ENCODE results near the gene SLC16A3.
"Not testable (repeated sequence)": the region's sequence is repeated elsewhere in the genome, so short reads cannot be mapped to it uniquely, and the experiment has no call there.

SLC16A3 gene

DNA sequence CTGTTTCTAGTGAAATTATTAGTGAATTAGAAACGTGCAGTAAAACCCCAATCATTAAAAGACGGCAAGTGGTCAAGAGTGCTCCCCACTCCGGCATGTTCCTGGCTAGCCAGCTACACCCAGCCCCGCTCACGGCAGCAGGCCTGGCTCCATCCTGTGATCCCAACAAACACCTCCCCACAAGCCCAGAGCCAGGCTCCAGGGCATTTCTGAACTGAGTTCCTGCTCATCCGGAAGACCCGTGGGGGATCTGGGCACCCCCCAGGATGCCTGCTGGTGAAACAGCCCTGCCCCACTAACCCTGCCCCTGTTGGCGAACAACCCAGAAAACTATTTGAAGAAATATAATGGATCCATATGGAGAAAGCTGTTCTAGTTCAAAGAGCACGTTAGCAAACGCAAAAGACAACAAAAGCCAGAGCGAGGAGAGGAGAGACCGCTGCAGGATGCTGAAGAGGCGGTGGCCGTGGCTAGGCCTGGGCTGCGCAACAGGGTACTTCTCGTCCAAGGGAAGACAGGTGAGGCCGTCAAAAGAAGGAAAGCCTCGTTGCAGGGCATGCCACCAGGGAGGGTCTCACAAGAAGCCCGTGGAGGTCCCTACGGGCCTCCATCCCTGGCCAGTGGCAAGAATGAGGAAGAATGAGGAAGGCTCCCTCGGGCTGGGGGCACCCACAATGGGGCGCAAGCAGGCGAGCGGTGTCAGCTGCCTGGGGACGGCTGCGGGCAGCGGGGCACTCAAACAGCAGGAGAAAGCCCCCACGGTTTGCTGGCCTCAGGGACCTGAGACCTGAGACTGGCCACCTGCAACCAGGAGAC is 19.2 kb downstream of the SLC16A3 start:
- no peak for DNase-seq

- DNase-seq = no peak
These were observed 20.2 kb downstream of the SLC16A3 start for GRCh38 chr17:82248815-82249674.

GRCh38 chr17:82249896-82250581 is 21.2 kb downstream of the SLC16A3 start:
- no peak for DNase-seq

DNA sequence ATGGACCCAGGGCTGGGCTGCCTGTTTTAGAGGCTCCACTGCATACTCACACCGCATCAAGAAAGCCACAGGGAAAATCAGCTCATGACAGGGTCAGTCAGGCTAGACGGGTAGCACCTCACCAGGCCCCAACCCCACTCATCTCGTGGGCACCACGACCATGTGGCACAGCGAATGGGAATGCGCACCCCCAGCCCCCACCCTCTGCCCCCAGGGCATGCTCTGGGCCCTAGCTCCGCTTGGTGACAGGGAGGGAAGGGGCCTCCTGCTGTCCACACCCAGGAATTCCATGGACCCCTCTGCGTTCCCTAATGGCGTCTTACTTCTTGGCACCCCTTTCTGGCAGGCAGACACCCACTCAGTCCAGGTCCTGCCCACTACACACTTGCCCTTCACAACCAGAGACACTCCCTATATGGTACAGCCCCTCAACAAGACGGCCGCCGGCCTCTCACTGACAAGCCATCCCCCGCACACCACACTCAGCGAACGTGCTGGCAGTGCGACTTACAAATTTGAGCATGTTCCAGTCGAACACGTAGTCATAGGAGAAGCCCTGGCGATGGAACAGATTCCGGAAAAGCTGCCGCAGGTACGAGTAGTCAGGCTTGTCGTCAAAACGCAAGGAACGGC is 22.1 kb downstream of the SLC16A3 start:
- DNase-seq = no peak

DNA sequence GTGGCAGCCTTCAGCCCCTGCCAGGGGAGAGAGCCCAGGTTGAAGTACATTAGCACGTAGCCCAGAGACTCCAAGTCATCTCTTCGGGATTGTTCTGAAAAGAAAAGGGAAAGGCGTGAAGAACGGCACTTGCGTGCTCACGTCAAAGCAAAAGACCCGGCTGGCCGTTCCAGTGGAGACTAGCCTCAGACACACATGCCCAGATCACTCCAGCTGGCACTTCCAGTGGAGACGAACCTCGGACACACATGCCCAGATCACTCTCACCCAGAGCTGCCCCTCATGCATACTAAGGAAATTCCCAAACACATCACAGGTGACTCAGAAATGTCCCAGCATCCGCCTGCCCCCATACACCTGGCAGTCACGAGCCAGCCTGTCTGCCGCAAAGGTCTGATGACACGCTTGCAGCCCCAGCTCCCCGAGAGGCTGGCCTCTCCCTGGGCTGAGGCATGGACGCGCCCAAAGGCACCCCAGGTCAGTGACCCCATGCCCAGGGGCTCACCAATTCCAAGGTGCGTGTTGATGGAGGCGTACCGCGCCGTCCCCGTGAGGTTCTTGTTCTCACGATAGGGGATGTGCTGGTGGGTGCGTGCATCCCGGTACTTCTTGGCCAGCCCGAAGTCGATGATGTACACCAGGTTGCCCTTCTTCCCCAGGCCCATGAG is 23.8 kb downstream of the SLC16A3 start:
- DNase-seq = no peak

DNA sequence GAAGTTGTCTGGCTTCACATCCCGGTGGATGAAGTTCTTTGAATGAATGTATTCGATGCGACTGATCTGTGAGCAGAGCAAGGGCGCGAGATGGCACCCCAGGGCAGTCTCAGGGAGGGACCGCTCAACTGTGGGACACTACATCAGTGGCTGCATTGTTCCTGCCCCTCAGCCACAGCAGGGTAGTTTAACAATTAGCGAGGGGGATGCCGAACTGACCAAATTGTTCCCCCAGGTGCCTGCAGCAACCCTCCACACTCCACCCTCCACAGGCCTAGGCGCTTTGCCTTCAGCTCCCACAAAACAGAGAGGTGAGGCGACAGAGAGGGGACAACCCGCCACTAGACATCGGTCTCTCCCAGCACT is 24.3 kb downstream of the SLC16A3 start:
- no peak for DNase-seq

GRCh38 chr17:82254096-82254495 is 25.3 kb downstream of the SLC16A3 start:
- not testable (repeated sequence) for DNase-seq

DNA sequence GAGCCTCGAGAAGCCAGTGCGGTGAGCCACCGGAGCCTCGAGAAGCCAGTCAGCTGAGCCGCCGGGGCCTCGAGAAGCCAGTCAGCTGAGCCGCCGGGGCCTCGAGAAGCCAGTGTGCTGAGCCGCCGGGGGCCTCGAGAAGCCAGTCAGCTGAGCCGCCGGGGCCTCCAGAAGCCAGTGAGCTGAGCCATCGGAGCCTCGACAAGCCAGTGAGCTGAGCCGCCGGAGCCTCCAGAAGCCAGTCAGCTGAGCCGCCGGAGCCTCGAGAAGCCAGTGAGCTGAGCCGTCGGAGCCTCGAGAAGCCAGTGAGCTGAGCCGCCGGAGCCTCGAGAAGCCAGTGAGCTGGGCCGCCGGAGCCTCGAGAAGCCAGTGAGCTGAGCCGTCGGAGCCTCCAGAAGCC is 25.9 kb downstream of the SLC16A3 start:
- not testable (repeated sequence) for DNase-seq

GRCh38 chr17:82255402-82255972 is 26.6 kb downstream of the SLC16A3 start:
- no peak for DNase-seq

DNA sequence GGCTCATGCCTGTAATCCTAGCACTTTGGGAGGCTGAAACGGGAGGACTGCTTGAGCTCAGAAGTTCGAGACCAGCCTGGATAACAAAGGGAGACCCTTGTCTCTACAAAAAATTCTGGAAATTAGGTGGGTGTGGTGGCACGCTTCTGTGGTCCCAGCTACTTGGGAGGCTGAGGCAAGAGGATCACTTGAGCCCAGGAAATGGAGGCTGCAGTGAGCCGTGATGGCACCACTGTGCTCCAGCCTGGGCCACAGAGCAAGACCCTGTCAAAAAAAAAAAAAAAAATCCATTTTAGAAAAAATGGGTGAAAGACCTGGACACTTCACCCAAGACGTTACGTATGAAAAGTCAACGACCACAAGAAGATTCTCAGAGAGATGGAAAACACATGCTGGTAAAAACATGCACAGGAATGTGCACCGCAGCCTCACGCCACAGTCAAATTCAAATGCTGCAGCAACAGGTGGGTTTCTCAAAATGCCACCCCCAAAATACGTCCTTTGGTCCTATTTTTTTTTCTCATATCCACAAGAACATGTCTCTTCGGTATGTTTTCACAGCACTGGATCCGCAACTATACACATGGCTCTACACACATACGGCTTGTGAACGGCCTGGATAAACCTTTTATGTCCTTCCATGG is 27.5 kb downstream of the SLC16A3 start:
- no peak for DNase-seq

- no peak for DNase-seq
These were observed 28.6 kb downstream of the SLC16A3 start for GRCh38 chr17:82257473-82257872.

GRCh38 chr17:82258555-82258954 is 29.7 kb downstream of the SLC16A3 start:
- DNase-seq = no peak

GRCh38 chr17:82259972-82260961 is 31.4 kb downstream of the SLC16A3 start:
- DNase-seq = not testable (repeated sequence)

- DNase-seq = no peak
These were observed 33.5 kb downstream of the SLC16A3 start for GRCh38 chr17:82262344-82262743.

DNA sequence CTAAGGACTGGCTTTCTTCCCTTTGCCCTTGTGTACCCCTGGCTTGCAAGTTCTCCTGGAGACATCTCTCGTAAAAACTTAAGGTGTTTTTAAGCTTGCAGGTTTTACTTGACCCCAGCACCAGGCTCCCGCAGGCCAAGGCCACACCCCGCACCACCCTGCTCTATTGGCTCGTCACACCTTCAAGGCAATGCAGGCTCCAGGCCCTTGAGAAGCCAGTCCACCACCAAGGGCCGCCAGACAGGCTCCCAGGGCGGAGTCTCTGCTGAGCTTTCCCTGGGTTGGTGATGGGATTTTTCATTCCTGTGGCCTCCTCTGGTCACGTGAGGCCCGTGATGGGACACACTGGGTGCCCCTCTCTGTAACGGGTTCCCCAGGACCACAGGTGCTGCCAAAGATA is 34.8 kb downstream of the SLC16A3 start:
- DNase-seq = no peak

DNA sequence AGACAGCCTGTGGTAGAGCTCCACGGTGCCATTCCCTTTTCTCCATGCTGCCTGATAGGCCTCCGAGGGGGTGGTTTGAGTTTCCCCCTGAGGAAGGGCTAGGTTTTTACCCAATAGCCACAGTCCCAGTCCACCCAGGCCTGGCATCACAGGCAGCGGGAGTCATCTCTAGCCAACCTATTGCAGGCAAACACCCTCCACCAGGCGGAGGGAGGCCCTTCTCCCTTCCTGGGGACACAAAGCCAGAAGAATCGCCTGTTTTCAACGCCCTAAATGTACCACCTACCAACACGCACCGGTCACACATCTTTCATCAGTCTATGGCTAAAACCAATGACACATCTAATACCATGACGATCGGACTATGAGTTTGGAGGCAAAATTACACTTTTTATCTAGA is 37.3 kb downstream of the SLC16A3 start:
- no peak for DNase-seq

DNA sequence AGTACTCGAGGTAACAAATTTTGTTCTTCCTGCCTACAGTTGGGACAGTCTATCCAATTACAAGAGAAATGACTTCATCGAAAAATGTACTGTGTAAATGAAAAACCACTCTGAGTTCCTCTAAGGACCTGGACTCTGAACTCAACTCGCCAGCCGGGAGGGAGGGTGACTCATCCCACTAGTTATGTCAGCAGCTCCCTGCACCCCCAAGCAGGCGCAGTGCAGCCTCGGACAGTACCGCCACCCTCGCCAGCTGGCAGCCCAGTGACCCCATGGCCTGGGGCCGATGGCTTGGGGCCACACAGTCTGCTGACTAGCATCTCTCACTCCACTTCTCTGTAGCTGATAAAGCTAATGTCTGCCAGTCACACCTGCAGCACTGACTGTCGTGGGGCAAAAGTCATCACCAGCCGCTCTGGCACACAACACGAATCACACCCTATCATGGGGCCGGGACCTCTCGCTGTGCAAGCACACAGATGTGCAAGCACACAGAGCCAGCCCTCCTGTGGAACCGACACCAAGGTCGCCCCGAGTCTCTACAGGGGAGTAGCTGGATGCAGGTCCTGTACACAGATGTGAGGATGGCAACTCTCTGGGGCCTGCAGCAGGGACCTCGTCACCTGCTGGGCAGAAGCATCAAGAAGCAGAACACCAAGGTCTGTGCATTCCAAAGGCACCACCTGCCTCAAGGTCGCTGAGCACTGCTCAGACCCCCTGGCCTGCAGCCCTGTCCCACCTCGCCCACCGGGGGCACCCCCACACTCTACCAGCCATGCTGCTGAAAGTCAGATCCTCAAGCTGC is 38.9 kb downstream of the SLC16A3 start:
- peak; percentile 68 for DNase-seq

GRCh38 chr17:82269138-82269881 is 40.5 kb downstream of the SLC16A3 start:
- DNase-seq = no peak
